Spleen (tissue), 11 donors: ENCODE measurements around the gene P2RY2. TPM values are rescaled to one million over a fixed set of nuclear protein-coding genes. Genes with fewer than 3 reads are reported as not detected.
A peak's percentile ranks its signal among the peaks of the same experiment; 100 is the strongest.

Experiments
- DNase-seq: peaks from one replicate; pipeline ENCODE4 v3.0.0-alpha.2; 2020
- H3K27ac ChIP-seq, 8 donors: fragments of 200-600 bp; sonication (generic) in 7 of 8; 1 replicate in 4 of 8; 2 replicates in 4 of 8; pipeline versions ENCODE4 v1.5.0 to v1.8.0; 2016 to 2021; ENCODE audit warnings: inconsistent platforms in 4 of 8, mild to moderate bottlenecking in 4 of 8, moderate library complexity in 1 of 8
- H3K27me3 ChIP-seq, 7 donors: fragments of 200-600 bp; sonication (generic) in 6 of 7; replicated peaks in 1 of 7; 1 replicate in 4 of 7; 2 replicates in 3 of 7; pipeline versions ENCODE4 v1.5.0 to v1.8.0; 2016 to 2021; ENCODE audit warnings: inconsistent platforms in 3 of 7, mild to moderate bottlenecking in 1 of 7
- H3K36me3 ChIP-seq, 6 donors: fragments of 200-600 bp; sonication (generic) in 5 of 6; 1 replicate in 4 of 6; 2 replicates in 2 of 6; pipeline versions ENCODE4 v1.5.0 to v1.8.0; 2016 to 2021; ENCODE audit warnings: inconsistent platforms in 2 of 6
- H3K4me1 ChIP-seq, 6 donors: fragments of 200-600 bp; sonication (generic) in 5 of 6; 1 replicate in 3 of 6; 2 replicates in 3 of 6; pipeline versions ENCODE4 v1.5.0 to v1.8.0; 2016 to 2021; ENCODE audit warnings: inconsistent platforms in 3 of 6
- H3K4me3 ChIP-seq, 8 donors: fragments of 200-600 bp; sonication (generic) in 7 of 8; 1 replicate in 4 of 8; 2 replicates in 4 of 8; pipeline versions ENCODE4 v1.5.0 to v1.8.0; 2016 to 2021; ENCODE audit warnings: inconsistent platforms in 4 of 8, mild to moderate bottlenecking in 4 of 8, moderate library complexity in 2 of 8
- H3K9me3 ChIP-seq, 8 donors: fragments of 200-600 bp; sonication (generic) in 7 of 8; 1 replicate in 4 of 8; 2 replicates in 4 of 8; pipeline versions ENCODE4 v1.5.0 to v1.8.0; 2016 to 2021; ENCODE audit warnings: inconsistent platforms in 4 of 8
- CTCF ChIP-seq, 11 experiments: fragments of 200-600 bp in 7 of 11; fragments of 450-650 bp in 4 of 11; sonication (generic) in 4 of 11; IDR thresholded peaks in 8 of 11; conservative IDR thresholded peaks in 3 of 11; 1 replicate in 7 of 11; 2 replicates in 4 of 11; pipeline versions ENCODE4 v1.4.0 to v1.8.0; 2016 to 2021; ENCODE audit warnings: antibody characterized with exemption in 11 of 11, inconsistent platforms in 4 of 11, mild to moderate bottlenecking in 1 of 11
- POLR2A ChIP-seq, 3 donors: fragments of 450-650 bp; IDR thresholded peaks; one replicate each; pipeline ENCODE4 v1.5.1; 2017; ENCODE audit warnings: antibody characterized with exemption in 3 of 3, mild to moderate bottlenecking in 1 of 3
- POLR2AphosphoS5 ChIP-seq, 3 donors: sonication (generic); formaldehyde crosslinking; IDR thresholded peaks; one replicate each; pipeline ENCODE4 v1.5.1; 2017; ENCODE audit warnings: antibody characterized with exemption in 3 of 3
- WGBS, 5 donors: extraction: QIAGEN DNeasy Blood & Tissue Kit in 3 of 5; methylation state at CpG; one replicate each; pipeline versions ENCODE4 v1.1.5 to v1.1.7; 2013 to 2018; 5-methylcytosine and 5-hydroxymethylcytosine counted together
- intact Hi-C: fragments of 100-400 bp; cut with DNase I; formaldehyde crosslinking; loops from one replicate; pipeline ENCODE4 v1.15.0; 2023; ENCODE audit warnings: low total_unique reads
- polyA plus RNA-seq, 3 donors: library from polyadenylated mRNA; stranded (reverse); fragments of 200-250 nt; gene quantifications; one replicate each; pipeline ENCODE4 v1.2.1, GENCODE V29; 2013
- total RNA-seq, 7 donors: library from RNA; depleted of rRNA in 3 of 7; stranded (reverse); fragments of >200 nt in 3 of 7; fragmentation: NEBNext Ultra II Directional in 4 of 7; extraction: Animal tissue kit (Norgen Biotek cat#: 25700) in 4 of 7; gene quantifications; one replicate each; pipeline versions ENCODE4 v1.1.0 to v1.2.1, GENCODE V29; 2016 to 2021
- donor health status: healthy with polysubstance abuse.
- donor health status: DM: no; HTN: no; CAD: no; lungs with moderate emphysema.
- donor health status: DM: no; HTN: no; CAD: no.
- donor health status: Bipolar disorder and iron deficiency.
- donor health status: healthy.
- donor health status: DM: no; HTN: no; CAD: no.
- donor health status: DM: yes; HTN: yes; CAD: no.

Gene P2RY2
- total and polyA plus RNA-seq, 10 donors: 0.99 to 17.5 (median 10.7) TPM

- TF ChIP-seq POLR2AphosphoS5 (IDR thresholded peaks at IDR 0.05) (no peak), POLR2A (IDR thresholded peaks at IDR 0.05) (no peak), CTCF (IDR thresholded peaks at IDR 0.05 in 8 of 11, conservative IDR thresholded peaks at IDR 0.05 in 3 of 11) (no peak)
- intact Hi-C loops: loop anchor here (5.0 kb wide), 1 partner anchor 56 kb away; no protein-coding TSS in a partner anchor
- 73 to 81% (median 79%) methylated on average over 7 to 8 of the region's 8 CpGs for WGBS, 5 donors
- Histone ChIP-seq H3K4me3 (no peak overlapping the region), H3K9me3 (no peaks in the 10 kb centered on the region), H3K36me3 (no peaks in the 10 kb centered on the region), H3K4me1 (peaks cover 8 to 81% (median 44%) of the 10 kb centered on the region in 6 donors), H3K27me3 (no peaks in the 10 kb centered on the region), H3K27ac (peak overlapping the region in 4 of 8 donors; percentile 12 to 61 (median 44))
- peak; percentile 46 for DNase-seq
These were observed 25.0 kb downstream of the P2RY2 start for GRCh38 chr11:73243093-73243485.

- intact Hi-C loops: loop anchor here (5.0 kb wide), 1 partner anchor 57 kb away; no protein-coding TSS in a partner anchor
- peak overlapping the region in 5 of 8 donors; percentile 4 to 66 (median 48) for H3K27ac ChIP-seq
- no peaks in the 10 kb centered on the region for H3K9me3 ChIP-seq
- no peak overlapping the region for H3K4me3 ChIP-seq
- TF ChIP-seq POLR2AphosphoS5 (IDR thresholded peaks at IDR 0.05) (no peak), CTCF (IDR thresholded peaks at IDR 0.05 in 8 of 11, conservative IDR thresholded peaks at IDR 0.05 in 3 of 11) (no peak)
- H3K36me3 ChIP-seq: no peaks in the 10 kb centered on the region
- DNase-seq: peak; percentile 51
- no peaks in the 10 kb centered on the region for H3K27me3 ChIP-seq
- 51 to 82% (median 63%) methylated on average over 4 of the region's 4 CpGs for WGBS, 5 donors
- peaks cover 8 to 65% (median 35%) of the 10 kb centered on the region in 6 donors for H3K4me1 ChIP-seq
These were observed 26.6 kb downstream of the P2RY2 start for GRCh38 chr11:73244589-73245240.

GRCh38 chr11:73245461-73245860, 27.4 kb downstream of the P2RY2 start:
- peak overlapping the region in 5 of 8 donors; percentile 16 to 66 (median 48) for H3K27ac ChIP-seq
- DNase-seq: peak; percentile 11
- peaks cover 8 to 58% (median 29%) of the 10 kb centered on the region in 6 donors for H3K4me1 ChIP-seq
- no peaks in the 10 kb centered on the region for H3K36me3 ChIP-seq
- H3K4me3 ChIP-seq: no peak overlapping the region
- TF ChIP-seq POLR2AphosphoS5 (IDR thresholded peaks at IDR 0.05) (no peak), CTCF (IDR thresholded peaks at IDR 0.05 in 8 of 11, conservative IDR thresholded peaks at IDR 0.05 in 3 of 11) (no peak)
- H3K27me3 ChIP-seq: no peaks in the 10 kb centered on the region
- intact Hi-C loops: no loop called here
- no peaks in the 10 kb centered on the region for H3K9me3 ChIP-seq
- 69 to 79% (median 71%) methylated on average over 6 of the region's 6 CpGs for whole genome bisulfite sequencing, 5 donors

GRCh38 chr11:73246303-73246702, 28.2 kb downstream of the P2RY2 start:
- 88 to 97% (median 92%) methylated on average over 2 of the region's 2 CpGs for WGBS, 5 donors
- Histone ChIP-seq H3K27me3 (no peaks in the 10 kb centered on the region), H3K9me3 (no peaks in the 10 kb centered on the region), H3K27ac (peak overlapping the region in 2 of 8 donors; percentile 60 to 66), H3K36me3 (no peaks in the 10 kb centered on the region), H3K4me1 (peaks cover 8 to 49% (median 25%) of the 10 kb centered on the region in 6 donors), H3K4me3 (no peak overlapping the region)
- TF ChIP-seq POLR2AphosphoS5 (IDR thresholded peaks at IDR 0.05) (no peak), CTCF (IDR thresholded peaks at IDR 0.05 in 8 of 11, conservative IDR thresholded peaks at IDR 0.05 in 3 of 11) (no peak), POLR2A (IDR thresholded peaks at IDR 0.05) (no peak)
- DNase-seq: no peak
- intact Hi-C loops: no loop called here
